Measurements from ENCODE around the gene MPHOSPH10. TPM values are rescaled to one million over a fixed set of nuclear protein-coding genes. Genes with fewer than 3 reads are reported as not detected.
A peak's percentile ranks its signal among the peaks of the same experiment; 100 is the strongest.

The MPHOSPH10 gene
- total and polyA plus RNA-seq, 2 of the 13 experiments (the other 11 are each of a cell fraction or from before 2014, with no cell fraction given), result 37.8 to 137 TPM

- TF ChIP-seq PRDM15 (CRISPR knock-in tag; IDR thresholded peaks at IDR 0.05) (no peak; the same call in none of the 2 replicates), KAT8 (CRISPR knock-in tag; IDR thresholded peaks at IDR 0.05) (peak; percentile 95), SNAPC2 (CRISPR knock-in tag; IDR thresholded peaks at IDR 0.05) (peak; percentile 76; the same call in 1 of the 2 replicates), ZNF354B (CRISPR knock-in tag; IDR thresholded peaks at IDR 0.05) (no peak; the same call in 1 of the 2 replicates), HNRNPK (IDR thresholded peaks at IDR 0.05; ENCODE audit: low read depth, low read length, poor library complexity, severe bottlenecking) (peak; percentile 37), HMG20A (CRISPR knock-in tag; IDR thresholded peaks at IDR 0.05; ENCODE audit: borderline replicate concordance) (peak; percentile 8; the same call in 1 of the 2 replicates), JDP2 (CRISPR knock-in tag; IDR thresholded peaks at IDR 0.05; ENCODE audit: borderline replicate concordance) (no peak), ZBTB2 (CRISPR knock-in tag; IDR thresholded peaks at IDR 0.05; ENCODE audit: low read depth) (peak; percentile 61; the same call in 1 of the 2 replicates), NR2F2 (IDR thresholded peaks at IDR 0.05; ENCODE audit: borderline replicate concordance, low read depth) (0 out of 2 replicates have a peak, but pooled peaks have one; percentile 21), YY1 (IDR thresholded peaks at IDR 0.05; ENCODE audit: insufficient read depth, insufficient replicate concordance, low read depth, low read length) (peak; percentile 96), SMAD9 (CRISPR knock-in tag; IDR thresholded peaks at IDR 0.05) (peak; percentile 98), ETS1 (CRISPR knock-in tag; IDR thresholded peaks at IDR 0.05) (peak; percentile 88; the same call in 1 of the 2 replicates), AHR (CRISPR knock-in tag; IDR thresholded peaks at IDR 0.05) (peak; percentile 78; the same call in 1 of the 2 replicates), HHEX (CRISPR knock-in tag; IDR thresholded peaks at IDR 0.05) (peak; percentile 61; the same call in 1 of the 2 replicates), NFYB (CRISPR knock-in tag; IDR thresholded peaks at IDR 0.05) (peak; percentile 66), ZC3H4 (CRISPR knock-in tag; IDR thresholded peaks at IDR 0.05; ENCODE audit: borderline replicate concordance) (peak; percentile 28), SNAPC5 (CRISPR knock-in tag; IDR thresholded peaks at IDR 0.05; ENCODE audit: borderline replicate concordance) (no peak), TCF7L2 (IDR thresholded peaks at IDR 0.05; ENCODE audit: low read depth, low read length) (no peak), STAT5B (CRISPR knock-in tag; IDR thresholded peaks at IDR 0.05) (peak; percentile 92; the same call in 1 of the 2 replicates), ZNF761 (CRISPR knock-in tag; conservative IDR thresholded peaks at IDR 0.05) (0 out of 2 replicates have a peak, but pooled peaks have one; percentile 74), CC2D1A (CRISPR knock-in tag; IDR thresholded peaks at IDR 0.05) (peak; percentile 98), GMEB2 (CRISPR knock-in tag; IDR thresholded peaks at IDR 0.05; ENCODE audit: low read depth) (0 out of 2 replicates have a peak, but pooled peaks have one; percentile 12)
Observed at GRCh38 chr2:71130152-71130904, at the start of gene MPHOSPH10, which contains the start of gene MCEE (continued).
